NCI-H524 (cell line): Measurements from ENCODE around the gene PHYKPL.

Experiments used
- DNase-seq, 2 experiments: peaks; one replicate each; lab custom pipeline; 2025; lab: John Stamatoyannopoulos, UW

Gene PHYKPL

DNA sequence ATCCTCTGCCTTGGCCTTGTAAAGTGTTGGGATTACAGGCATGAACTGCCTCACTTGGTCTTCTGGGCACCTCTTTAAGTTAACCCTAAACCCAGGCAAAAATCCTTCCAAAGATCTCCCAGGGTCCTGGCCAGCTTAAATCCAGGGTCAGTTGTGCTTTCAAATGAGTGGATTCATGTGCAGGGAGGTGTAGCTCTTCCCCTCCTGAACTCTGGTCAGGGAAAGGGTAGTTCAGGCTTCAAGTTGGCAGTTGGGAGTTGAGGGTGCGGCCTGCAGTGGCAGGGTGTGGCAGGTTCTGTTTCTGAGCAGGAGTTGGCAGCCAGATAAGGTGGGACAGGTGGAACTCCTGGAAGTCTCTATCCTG is 24.7 kb downstream of the PHYKPL start:
- no peak for DNase-seq

DNA sequence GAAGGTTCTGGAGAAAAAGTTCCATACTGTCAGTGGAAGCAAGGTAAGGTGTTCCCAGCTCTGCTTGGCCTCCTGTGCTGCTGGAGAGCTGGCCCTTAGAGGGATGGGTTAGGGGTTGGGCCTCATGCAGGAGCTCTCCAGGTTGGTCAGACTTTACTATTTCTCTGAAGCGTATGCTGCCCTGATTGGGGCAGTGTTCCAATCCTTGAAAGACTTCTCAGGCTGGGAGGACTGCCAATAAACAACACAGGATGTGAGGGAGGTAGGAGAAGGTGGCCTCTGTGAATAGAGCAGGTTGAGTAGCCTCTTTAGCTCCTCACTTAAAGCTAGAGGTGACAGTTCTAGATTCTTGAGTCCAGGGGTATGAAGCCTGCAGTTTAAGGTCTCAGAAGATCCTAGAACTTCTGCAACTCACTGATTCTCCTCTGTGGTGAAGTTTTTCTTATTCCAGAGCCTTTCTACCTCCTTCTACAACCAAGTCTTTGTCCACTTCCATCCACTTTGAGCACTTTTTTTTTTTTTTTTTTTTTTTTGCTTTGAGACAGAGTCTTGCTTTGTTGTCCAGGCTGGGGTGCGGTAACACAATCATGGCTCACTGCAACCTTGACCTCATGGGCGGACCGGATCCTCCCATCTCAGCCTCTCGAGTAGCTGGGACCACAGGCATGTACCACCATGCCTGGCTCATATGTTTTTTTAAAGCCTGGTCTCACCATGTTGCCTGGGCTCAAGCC is 25.3 kb downstream of the PHYKPL start:
- no peak for DNase-seq

DNA sequence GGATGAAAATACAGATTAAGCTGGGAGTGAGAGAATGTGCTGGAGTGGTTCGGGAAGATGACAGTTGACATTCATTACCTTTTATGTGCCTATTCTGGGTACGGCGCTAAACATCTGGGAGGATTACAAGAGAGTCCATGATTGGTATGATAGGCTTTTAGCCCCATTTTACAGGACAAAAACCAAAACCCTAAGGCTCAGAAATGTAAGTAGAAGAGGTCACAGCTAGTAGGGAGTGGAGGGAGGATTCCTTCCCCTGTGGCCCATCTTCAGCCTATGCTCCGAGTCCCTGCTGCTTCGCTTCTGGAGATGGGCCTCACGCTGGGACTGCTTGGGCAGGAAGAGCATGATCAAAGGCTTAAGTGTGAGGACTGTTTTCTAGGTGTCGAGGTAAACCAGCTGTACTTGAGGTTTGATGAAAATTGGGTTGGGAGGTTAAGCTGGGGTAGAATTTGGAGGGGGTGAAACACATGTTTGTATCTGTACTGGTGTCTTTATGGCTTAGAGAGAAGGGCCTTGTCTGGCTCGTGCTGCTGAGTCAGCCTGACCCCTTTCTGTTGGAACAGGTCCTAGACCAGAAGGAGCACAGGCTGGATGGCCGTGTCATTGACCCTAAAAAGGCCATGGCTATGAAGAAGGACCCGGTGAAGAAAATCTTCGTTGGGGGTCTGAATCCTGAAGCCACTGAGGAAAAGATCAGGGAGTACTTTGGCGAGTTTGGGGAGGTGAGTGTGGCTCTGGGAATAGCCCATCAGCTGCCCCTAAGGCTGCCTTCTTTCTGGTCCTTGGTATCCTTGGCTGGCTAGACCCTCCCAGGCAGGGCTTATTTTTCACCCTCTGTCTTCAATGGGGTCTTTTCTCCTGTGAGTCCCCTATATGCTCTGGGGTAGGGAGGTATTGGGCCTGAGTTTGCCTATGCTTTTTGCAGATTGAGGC is 26.2 kb downstream of the PHYKPL start:
- no peak for DNase-seq

DNA sequence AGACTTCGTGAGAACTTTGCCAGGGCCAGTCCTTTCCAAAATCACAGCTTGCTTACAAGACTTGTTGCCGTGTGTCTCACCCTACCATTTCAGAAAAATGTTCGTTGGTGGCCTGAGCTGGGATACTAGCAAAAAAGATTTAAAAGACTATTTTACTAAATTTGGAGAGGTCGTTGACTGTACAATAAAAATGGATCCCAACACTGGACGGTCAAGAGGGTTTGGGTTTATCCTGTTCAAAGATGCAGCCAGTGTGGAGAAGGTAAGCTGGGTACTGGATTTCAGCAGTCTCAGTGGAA is 26.9 kb downstream of the PHYKPL start:
- DNase-seq, result no peak

DNA sequence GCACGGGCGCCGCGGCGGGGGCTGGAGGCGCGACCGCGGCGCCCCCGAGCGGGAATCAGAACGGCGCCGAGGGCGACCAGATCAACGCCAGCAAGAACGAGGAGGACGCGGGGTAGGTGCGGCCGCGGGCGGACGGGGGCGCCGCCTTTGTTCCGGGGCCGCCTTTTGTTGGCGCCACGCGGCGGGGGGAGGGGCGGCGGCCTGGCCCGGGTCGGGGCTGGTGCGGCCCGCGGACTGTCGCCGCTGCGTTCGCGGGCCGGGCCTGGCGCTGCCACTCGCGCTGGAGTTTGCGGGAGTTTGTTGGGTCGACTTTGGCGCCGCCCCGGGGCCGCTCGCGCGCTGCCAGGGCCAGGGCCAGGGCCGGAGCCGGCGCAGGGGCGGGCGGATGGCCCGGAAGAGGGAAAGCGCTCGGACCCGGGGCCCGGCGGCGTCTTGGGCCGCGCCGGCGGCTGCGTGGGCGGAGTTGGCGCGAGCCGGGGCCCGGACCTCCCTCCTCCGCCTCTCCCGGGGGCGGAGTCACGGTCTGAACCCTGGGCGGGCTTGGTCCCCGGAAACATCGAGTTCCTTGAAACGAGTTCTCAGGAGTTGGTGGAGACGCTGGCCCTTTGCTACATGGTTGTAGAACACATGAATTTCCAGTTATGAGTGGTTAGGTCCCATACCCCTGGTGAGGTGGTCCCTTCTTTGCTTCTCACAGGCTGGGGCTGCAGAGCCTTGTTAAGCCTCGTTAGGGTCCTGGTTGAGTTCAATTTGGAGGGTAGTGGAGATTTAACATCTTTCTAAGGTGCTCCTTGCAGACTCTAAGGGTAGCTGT is 27.5 kb downstream of the PHYKPL start:
- peak; percentile 17 to 48 for DNase-seq

DNA sequence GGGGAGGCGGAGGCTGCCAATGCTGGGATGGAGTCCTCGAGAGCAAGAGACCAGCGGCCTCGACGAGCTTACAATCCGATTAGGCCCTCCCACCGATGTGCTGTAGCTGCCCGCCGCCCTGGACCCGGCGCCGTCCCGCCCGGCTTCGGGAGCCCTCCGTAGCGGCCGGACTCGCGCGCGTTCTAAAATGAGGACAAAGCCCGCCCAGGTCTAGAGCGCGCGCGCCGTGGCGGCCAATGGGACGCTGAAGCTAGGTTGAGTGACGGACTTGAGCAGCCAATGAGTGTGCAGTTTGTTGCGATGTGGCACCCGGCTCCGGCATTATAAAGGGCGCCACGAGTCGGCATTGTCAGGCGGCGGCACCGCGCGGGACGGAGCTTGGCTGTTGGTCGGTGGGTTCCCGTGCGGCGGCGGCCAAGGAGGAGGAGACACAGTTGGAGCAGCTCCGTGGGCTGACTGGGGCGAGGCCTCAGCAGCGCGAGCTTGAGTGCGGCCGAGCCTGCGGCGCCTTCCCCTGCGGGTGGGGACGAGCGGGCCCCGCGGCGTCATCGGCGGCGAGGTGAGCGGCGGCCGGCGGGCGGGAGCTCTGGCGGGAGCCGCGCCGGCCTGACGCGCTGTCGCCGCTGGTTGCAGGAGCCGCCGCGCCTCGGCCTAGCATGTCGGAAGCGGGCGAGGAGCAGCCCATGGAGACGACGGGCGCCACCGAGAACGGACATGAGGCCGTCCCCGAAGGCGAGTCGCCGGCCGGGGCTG is 28.2 kb downstream of the PHYKPL start, which contains the start of gene HNRNPAB:
Gene HNRNPAB (plus strand): TSS at position 352 of the 753 bp plus-strand sequence. CDS start 305 bp downstream, at position 657.
- DNase-seq, result peak; percentile 72 to 93

DNA sequence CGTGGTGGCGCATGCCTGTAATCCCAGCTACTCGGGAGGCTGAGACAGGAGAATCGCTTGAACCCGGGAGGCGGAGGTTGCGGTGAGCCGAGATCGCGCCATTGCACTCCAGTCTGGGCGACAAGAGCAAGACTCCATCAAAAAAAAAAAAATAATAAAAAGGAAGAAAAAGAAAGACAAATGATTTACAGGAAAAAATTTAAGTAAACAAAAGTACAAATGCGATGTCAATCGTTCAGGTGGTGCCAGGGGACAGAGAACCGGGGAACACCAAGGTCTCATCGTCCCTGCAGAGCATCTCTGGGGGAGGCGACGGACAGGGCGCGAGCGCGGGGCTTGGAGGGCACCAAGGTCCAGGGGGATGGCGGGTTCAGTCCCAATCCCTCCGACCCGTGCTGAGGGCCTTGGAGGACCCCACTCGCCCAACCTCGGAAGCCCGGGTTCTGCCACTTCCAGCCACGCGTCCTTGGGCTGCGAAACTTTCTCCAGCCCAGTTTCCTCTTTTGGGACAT is 28.9 kb downstream of the PHYKPL start:
- peak in 1 of 2 experiments; percentile 47 for DNase-seq

DNA sequence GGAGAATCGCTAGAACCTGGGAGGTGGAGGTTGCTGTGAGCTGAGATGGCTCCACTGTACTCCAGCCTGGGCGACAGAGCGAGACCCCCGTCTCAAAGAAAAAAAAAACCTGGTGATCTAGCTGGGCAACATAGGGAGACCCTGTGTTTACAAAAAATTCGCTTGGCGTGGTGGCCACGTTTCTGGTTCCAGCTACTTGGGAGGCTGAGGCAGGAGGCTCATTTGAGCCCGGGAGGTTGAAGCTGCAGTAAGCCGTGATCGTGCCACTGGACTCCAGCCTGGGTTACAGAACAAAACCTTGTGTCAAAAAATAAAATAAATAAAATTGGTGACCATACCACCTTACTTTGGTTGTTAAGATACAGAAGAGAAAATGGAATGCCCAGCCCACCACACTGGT is 30.1 kb downstream of the PHYKPL start:
- DNase-seq, result no peak

DNA sequence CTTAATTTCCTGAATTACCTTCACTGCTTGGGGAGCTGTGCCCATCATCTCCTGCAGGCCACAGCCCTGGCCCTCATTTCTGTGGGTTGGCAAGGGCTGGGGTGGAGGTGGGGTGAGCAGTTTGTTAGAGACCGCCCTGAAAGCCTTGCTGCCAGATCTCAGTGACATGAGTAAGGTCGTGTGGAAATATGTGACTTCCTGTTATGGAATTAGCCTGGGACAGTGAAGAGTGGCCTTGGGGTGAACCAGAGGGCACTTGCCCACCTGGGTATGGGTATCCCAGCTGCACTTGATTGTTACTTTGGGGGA is 30.7 kb downstream of the PHYKPL start:
- DNase-seq, result no peak

DNA sequence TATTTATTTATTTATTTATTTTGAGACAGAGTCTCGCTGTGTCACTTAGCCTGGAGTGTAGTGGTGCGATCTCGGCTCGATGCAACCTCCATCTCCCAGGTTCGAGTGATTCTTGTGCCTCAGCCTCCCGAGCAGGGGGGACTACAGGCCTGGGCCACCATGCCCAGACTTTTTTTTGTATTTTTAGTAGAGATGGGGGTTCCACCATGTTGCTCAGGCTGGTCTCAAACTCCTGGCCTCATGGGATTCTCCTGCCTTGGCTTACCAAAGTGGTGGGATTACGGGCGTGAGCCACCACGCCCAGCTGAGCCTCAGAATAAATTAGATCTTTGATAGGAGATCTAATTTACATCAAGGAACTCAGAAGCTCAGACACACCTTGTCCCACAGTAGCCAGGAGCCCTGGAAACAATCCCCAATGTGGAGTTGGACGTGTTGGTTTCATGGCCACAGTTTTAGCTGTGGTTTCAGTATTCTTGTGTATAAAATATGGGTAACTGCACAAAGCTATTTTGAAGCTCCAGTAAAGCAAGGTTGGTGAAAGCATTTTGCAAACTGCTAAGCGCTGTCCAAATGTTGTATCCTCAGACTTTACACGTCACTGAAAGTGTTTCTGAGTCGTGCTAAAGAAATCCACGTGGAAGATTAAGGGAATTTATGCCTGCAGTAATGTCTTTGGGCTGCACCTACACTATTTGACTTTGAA is 31.2 kb downstream of the PHYKPL start:
- no peak for DNase-seq

DNA sequence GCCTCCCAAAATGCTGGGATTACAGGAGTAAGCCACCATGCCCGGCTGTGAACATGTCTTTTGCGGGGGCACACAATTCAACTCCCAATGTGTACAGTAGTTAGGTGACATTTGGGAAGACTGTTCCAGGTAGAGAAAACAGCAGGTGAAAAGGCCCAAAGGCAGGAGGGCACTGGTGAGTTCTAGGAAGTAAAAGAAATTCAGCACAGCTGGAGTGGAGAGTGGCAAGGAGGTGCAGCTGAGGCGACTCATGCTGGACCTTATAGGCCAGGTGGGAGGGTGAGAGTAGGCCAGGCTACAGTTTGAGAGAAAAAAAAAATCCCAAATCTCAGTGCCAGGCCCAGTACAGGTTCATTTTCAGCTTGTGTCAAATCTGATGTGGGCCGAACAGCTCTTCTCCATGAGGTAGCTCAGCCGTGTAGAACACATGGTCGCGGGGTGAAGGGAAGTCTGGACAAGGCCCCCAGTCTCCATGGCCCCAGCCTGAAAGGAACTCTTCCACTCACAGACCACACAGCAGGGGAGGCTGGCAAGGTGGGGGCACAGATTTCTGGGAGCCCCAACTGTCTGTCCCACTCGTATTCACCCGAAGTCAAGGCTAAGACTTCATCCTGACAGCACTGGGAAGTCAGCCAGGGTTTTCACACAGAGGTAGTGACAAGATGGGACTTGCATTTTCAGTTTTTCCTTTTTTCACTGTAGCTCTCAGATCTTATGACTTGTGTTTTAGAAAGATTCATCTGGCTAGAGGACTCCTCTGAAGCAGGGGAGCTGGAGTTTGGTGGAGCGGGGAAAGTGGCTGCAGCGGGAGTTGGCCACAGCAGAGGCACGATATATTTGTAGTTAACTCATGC is 32.8 kb downstream of the PHYKPL start:
- no peak for DNase-seq

DNA sequence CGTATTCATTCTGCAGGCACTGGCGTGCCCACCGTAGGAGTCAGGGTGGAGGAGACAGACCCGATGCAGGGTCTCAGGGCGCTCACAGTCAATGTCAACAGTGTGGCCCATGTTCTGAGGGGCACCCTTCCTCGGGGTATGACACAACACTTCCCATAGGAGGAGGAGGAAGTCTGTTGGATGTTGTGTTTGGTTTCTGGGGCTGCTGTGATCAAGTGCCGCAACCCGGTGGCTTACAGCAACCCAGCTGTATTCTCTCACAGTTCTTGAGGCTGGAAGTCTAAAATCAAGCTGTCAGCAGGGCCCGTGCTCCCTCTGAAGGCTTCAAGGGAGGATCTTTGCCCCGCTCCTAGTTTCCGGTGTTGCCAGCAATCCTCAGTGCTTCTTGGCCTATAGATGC is 33.9 kb downstream of the PHYKPL start:
- no peak for DNase-seq

DNA sequence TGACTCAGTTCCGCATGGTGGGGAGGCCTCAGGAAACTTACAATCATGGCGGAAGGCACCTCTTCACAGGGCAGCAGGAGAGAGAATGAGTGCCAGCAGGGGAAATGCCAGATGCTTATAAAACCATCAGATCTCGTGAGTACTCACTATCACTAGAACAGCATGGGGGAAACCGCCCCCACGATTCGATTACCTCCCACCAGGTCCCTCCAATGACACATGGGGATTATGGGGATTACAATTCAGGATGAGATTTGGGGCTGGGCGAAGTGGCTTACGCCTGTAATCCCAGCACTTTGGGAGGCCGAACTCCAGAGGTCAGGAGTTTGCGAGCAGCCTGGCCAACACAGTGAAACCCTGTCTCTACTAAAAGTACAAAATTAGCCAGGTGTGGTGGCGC is 34.5 kb downstream of the PHYKPL start:
- peak in 1 of 2 experiments; percentile 20 for DNase-seq

DNA sequence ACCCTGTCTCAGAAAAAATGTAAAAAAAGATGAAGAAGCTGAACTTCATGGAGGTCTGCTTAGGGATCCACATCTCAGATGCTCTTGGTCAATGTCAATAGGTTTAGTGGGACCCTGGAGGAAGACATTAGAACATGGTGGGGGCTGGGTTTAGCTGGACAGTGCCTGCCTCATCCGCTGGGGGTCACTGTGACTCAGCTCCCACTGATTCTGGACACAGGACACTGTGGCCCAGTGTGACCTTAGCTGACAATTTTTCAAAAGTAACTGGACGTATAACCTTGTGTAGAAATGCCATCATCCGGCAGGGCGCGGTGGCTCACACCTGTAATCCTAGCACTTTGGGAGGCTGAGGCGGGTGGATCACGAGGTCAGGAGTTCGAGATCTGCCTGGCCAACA is 35.6 kb downstream of the PHYKPL start:
- DNase-seq, result no peak

DNA sequence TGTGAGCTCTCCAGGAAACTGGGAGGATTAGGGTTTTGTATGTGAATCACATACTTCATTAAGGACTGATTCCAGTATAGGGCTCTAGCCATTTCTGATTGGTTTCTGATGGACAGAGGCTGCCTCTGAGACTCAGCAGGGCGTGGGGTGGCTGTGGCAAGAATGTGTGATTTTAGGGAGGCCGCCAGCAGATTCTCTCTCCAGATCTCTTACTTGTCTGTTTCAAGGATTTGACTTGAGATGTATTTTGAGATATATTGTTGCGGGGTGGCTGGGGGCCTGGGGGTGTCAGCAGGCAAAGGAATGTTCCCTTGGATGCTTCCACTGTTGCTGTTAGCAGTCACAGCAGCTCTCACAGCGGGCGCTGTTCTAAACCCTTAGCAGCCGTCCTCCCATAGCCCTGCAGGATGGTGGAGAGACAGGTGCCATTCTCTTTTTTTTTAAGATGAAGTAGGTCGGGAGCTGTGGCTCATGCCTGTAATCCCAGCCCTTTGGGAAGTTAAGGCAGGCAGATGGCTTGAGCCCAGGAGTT is 36.3 kb downstream of the PHYKPL start:
- DNase-seq, result no peak

DNA sequence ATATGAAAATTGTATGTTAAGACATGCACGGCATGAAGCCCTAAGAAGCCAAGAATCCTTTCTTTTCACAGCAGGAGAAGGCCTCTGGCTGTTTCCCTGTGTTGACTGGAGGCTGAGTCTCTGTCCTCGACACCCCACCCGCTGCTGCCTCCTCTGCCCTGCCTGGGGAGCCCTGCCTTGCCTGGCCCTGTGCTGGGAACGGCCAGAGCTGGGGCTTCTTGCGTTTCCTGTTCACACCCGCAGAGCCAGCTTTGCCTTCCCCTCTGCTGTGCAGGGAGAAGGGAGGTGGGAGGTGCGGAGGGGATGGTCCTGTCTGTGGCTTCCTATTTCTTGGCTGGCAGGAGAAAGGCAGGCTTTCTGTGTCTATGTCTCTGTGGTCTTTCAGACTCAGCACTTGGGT is 38.6 kb downstream of the PHYKPL start:
- DNase-seq, result no peak

DNA sequence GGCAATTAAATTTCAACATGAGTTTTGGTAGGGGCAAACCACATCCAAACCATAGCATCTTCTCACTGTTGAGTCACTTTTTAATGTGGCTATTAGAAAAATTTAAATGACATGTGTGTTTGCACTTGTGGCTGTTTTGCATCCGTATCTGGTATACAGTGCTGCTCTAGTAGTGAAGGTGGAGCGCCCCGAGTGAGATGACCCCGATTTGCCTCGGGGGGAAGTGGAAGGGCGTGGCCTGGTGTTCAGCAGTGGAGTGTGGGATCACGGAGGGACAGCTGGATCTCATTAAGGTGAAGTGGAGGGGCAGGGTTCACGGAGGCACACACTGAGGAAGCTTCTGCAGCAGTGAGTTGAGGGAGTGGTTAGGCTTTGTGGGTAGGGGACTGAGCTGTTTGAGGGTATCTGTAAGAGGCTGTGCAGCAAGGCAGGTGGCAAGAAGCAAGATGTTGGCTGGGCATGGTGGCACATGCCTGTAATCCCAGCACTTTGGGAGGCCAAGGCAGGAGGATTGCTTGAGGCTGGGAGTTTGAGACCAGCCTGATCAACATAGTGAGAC is 39.3 kb downstream of the PHYKPL start:
- DNase-seq, result no peak

DNA sequence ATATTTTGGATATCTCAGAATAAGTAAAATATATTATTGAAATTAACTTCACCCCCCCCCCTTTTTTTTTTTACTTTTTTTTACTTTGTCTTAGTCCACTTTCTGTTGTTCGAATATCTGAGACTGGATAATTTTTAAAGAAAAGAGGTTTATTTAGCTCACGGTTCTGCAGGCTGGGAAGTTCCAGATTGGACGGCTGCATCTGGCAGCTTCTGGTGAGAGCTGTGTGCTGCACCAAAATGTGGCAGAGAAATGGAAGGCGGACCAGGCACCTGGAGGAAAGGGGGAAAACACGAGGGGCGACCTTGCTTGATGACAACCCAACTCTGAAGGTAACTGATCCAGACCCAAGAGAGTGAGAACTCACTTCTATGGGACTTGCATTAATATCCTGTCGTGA is 39.8 kb downstream of the PHYKPL start:
- no peak for DNase-seq

DNA sequence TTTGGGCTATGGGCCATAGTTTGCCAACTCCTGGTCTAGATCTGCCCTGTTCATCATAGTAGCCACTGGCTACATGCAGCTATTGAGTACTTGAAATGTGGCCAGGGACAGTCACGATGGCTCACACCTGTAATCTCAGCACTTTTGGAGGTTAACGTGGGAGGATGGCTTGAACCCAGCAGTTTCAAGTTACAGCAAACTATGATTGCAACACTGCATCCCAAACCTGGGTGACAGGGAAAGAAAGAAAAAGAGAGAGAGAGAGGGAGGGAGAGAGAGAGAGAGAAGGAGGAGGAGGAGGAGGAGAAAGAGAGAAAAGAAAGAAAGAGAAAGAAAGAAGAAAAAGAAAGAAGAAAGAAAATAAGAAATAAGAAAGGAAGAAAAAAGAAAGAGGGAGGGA is 40.4 kb downstream of the PHYKPL start:
- no peak for DNase-seq

DNA sequence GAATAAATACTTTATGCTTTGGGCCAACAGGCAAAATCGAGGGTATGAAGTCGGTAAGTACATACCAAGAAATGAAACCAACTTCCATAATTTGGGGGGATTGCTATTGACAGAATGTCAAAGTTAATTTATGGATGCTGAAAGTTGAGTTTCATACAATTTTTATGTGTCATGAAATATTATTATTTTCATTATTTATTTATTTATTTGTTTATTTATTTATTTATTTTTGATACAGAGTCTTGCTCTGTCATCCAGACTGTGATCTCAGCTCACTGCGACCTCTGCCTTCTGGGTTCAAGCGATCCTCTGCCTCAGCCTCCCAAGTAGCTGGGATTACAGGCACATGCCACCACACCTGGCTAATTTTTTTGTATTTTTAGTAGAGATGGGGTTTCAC is 40.9 kb downstream of the PHYKPL start:
- DNase-seq, result no peak
